Activated naive CD4-positive, alpha-beta T cell treated with Interleukin-2 at 50 U/mL for 16 hours (primary cell): ENCODE results near the gene UBASH3A.

Experiments used
- DNase-seq: peaks from one replicate; pipeline ENCODE4 v3.0.0-alpha.2; 2020

Gene UBASH3A

DNA sequence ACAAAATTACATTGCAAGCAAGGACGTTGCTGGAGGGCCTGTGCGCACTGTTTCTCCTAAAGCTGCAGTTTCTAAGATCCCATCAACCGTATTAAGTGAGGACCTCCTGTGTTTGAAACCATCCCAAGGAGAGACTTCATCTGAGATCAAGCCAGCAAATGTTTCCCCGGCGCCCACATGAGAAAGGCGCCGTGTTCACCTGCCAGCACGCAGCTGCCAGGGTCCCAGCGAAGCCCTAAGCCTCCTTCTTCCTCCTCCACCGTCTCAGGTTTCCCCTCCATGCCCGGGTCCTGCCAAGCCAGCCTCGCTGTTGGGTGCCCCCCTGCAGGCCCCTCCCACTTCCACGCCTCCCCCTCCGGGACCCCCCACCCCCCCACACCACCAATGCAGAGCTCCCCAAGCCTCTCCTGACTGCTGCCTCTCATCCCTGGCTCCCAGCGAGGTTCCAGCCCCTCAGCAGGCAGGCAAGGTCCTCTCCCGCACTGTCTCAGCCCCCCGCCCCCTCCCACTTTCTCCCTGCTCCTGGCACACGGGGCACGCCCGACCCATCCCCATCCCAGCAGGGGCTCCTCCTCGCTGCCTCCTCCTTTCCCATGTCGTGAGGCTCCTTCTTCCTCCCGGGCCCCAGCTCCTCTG lies 28.7 kb upstream of the UBASH3A start:
- DNase-seq = no peak

DNA sequence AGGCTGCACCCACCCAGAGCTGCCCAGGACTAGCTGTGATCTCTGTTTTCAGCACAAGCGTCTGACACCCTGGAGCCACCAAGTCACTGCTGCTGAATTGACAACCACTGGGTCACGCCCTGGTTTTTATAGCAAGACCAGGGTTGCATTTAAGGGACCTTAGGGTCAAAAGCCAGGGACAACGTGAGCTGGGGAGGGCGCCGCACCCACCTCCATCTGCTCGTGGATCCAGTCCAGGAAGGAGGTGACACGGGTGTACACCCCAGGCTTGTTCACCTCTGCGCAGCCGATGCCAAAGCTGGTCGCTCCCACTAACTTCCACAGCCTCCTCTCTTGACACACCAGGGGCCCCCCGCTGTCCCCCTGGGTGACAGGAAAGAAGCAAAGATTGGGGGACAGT lies 28.2 kb upstream of the UBASH3A start:
- DNase-seq = no peak

- no peak for DNase-seq
Measured at GRCh38 chr21:42375966-42376337, 27.8 kb upstream of the UBASH3A start.

- no peak for DNase-seq
Measured at GRCh38 chr21:42376338-42376982, 27.2 kb upstream of the UBASH3A start.

GRCh38 chr21:42377211-42377950 lies 26.3 kb upstream of the UBASH3A start:
- no peak for DNase-seq

DNA sequence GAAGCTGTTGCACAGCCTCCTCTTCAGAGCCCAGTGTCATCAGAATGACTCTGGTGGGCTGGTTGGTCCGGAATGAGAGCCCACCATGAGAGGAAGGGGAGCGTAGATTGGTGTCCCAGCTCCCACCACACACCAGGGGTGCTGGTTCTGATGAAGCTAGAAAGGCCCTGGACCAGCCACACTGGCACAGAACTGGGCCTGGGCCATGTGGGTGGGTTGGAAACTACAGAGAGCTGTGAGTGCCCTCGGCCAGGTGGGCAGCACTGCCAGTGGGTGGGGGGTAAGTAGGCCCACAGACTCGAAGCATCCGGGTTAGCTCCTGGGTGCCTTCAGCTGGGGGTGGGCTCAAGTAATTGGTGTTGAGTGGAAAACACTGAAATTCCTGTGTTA lies 25.8 kb upstream of the UBASH3A start:
- DNase-seq = no peak

- no peak for DNase-seq
Measured at GRCh38 chr21:42378418-42378817, 25.3 kb upstream of the UBASH3A start.

DNA sequence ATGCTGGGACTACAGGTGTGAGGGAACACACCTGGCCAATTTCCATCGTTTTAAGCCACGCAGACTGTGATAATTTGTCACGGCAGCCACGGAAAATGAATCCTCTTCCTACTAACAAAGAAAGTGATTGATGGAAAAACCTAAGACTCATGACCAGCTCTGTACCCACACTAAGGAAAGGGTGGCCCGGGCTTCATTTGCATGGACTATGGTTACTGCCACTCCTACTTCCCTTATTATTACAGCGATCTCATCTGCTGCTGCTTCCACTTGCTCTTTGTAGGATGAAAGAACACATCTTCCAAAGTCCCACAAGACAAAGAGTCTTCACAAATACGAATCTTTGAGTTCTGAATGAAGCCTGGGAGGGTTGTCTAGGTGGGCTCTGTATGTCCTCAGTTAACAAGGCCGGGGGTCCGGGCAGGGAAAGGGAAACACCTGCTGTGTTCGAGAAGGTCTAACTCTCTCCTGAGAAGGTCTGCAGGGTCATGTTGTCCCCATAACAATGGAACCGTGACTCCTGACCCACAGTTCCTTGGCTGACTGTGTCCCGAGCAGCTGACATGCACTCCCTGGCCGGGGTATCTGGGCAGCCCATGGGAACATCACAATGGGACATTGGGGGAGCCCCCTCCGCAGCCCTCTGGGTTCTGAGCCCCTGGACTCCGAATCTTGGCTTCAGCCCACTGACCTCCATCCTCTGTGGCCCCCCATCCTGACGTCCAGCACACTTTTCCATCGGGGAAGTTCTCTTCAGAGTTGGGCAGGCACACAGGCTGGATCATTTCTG lies 24.1 kb upstream of the UBASH3A start:
- no peak for DNase-seq

GRCh38 chr21:42381347-42381984 lies 22.2 kb upstream of the UBASH3A start:
- DNase-seq = peak; percentile 35

GRCh38 chr21:42382915-42383314 lies 20.8 kb upstream of the UBASH3A start:
- DNase-seq = no peak

DNA sequence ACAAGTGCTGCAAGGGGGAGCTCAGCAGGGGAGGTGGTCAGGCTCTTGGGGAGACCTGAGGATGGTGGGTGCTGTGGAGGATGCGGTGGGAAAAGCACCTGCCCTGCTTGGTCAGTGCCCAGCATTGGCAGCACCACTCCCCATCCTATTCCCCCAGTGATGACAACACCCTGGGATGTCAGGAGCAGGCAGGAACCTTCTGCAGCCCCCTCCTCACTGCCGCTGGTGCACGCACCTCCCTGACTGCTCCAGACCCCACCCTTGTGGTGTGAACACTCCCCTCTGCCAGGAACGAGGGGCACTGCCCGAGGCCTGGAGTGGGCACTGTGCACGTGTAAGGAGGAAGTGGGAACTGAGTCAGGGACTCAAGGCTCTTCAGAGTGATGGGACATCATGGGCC lies 20.4 kb upstream of the UBASH3A start:
- DNase-seq = no peak

DNA sequence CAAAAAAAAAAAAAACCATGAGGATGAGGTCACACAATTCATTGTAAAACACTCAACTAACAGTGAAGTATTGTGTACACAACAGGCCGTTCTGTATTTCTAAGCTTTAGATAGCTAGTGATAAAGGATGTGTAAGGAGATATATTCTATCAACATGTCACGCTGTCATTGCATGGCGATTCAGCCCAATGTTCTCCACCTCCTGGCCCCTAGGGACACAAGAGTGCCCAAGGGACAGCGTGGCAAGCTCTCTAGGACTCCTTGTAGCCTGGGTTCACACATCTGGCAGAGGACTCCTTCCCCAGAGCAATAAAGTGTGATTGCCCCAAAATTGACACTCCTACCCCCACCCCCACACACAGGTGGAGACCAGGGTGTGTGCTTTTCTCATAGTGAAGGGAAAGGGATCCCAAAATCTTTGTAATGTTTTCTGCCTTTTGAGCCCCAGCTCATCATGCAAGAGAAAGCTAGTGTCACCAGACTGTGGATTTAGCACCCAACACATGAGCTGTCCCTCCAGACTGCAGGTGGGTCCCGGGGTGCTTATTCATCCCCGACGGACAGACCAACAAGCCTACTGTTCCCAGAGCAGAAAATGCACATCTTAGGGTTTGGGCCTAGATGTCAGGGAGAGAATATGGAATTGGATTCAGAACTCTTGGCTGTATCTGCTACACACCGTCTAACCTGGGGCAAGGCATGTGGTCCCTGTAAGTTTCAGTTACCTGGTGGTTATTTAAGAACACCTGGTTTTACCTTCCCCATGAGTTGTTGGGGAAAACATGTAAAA lies 19.4 kb upstream of the UBASH3A start:
- no peak for DNase-seq

GRCh38 chr21:42384989-42385388 lies 18.7 kb upstream of the UBASH3A start:
- no peak for DNase-seq

- no peak for DNase-seq
Measured at GRCh38 chr21:42385619-42386018, 18.1 kb upstream of the UBASH3A start.

- no peak for DNase-seq
Measured at GRCh38 chr21:42386034-42386591, 17.6 kb upstream of the UBASH3A start.

DNA sequence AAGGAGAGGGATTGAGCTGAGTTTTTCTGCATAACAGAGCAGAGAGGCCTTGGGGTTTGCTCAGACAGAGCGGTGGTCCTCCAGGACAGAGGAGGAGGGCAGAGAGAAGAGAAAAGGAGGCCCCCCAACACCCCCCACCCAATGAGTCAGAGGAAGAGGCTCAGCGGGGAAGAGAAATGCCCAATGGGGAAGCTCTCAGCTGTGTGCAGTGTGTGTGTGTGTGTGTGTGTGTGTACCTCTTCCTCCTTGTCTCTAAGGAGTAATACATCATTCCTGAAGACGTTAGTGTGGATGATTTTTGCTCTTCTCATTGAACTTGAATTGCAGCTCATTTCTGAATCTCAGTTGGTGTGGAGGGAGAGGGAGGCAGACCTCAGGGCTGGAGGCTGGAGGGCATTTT lies 16.5 kb upstream of the UBASH3A start:
- no peak for DNase-seq

DNA sequence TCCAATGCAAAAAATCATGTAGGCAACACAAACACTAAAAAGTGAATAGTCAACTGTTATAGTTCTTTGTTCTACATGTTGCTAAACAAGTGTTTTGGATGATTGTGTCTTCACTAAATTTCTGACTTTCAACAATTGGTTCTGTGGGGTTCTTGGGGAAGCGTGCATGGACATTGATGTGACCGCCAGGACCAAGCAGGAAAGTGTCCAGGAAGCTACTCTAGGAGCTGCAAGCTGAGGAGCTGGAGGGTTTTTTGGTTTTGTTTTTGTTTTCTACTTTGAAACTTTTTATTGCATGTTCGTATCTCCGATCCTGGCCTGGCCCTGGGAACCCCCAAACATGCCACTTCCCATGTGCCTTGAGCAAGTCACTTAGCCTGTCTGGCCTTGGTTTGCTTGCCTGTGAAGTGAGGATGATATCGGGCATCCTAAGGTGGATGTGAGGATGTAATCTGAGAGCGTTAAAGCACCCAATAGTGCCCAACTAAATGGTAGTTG lies 15.8 kb upstream of the UBASH3A start:
- DNase-seq = no peak

DNA sequence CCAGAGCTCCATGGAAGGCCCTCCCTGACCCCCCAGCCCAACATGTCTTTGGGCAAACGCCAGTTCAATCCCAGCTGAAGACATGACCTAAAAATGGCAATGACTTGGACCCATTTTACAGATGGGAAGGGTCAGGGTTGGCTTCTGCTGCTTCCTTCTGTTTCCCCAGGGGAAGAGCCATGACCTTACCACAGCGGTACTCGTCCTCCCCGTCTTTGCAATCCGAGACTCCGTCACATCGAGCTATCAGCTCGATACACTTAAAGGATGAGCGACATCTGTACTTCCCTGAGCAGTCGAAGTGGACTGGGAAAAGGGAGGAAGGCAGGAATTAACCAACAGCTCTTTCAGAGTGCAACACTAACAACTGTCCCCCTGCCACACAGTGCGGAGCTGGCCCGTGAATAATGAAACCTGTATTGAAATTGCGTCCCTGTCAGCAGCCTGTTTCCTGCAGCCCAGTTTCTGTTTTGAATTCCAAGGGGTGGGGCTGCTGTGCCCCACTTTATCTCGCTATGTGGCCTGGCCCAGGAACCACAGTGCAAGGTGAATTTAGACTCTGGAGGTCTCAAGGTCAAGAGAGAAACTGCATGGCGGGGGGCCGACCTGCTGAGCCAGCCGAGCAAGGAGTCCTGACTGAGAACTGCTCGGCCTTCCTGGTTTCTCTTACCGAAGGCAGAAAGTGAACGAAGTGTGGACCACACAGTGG lies 14.8 kb upstream of the UBASH3A start:
- no peak for DNase-seq

- DNase-seq = no peak
Measured at GRCh38 chr21:42389449-42389835, 14.3 kb upstream of the UBASH3A start.

DNA sequence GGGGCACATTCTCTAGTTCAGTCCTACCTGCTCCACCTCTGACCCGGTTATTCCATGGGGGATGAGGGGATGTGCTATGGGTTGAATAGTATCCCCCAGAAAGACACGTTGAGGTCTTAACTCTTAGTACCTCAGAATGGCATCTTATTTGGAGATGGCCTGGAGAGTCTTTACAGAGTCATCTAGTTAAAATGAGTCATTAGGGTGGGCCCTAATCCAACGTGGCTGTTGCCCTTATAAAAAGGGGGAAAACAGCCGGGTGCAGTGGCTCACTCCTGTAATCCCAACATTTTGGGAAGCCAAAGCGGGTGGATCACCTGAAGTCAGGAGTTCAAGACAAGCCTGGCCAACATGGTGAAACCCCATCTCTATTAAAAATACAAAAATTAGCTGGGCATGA lies 13.5 kb upstream of the UBASH3A start:
- no peak for DNase-seq

- DNase-seq = no peak
Measured at GRCh38 chr21:42390696-42391095, 13.0 kb upstream of the UBASH3A start.
